Measurements from ENCODE around the gene WBP1L. TPM values are rescaled to one million over a fixed set of nuclear protein-coding genes. Genes with fewer than 3 reads are reported as not detected.

Gene WBP1L
- total RNA-seq, 1 experiment from 2014 or later, result 23.8 TPM

GRCh38 chr10:102729029-102730026 lies 14.4 kb upstream of the WBP1L start:
- peak; percentile 70 for DNase-seq

DNA sequence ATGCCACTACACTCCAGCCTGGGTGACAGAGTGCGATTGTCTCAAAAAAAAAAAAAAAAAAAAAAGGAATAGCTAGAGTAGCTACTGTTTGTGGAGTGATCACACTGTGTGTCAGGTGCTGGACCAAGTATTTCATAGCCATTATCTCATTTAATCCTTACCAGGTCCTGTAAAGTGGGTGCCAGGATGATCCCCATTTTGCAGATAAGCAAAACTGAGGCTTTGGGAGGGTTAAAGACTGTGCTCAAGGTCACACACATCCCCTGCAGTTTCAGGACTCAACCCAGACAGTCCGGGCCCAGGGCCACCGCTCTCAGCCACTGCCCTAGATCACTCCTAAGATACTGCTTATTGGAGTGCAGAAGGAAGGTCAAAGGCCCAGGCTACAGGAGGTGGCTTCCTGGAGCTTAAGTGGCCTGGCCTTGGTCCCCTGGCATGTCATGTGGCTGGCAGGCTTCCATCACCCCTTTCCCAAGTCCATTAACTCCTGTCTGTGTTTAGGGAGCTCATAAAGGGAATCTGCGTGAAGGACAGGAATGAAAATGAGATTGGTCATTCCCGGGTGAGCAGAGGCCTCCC lies 12.4 kb upstream of the WBP1L start:
- Histone ChIP-seq H2AFZ (ENCODE audit: low read length) (no peak overlapping the region), H3K4me1 (ENCODE audit: insufficient read depth, low read length) (no peaks in the 10 kb centered on the region), H3K27ac (ENCODE audit: low read length) (no peak overlapping the region), H3K4me2 (ENCODE audit: low read length) (no peak overlapping the region), H3K9me2 (replicated peaks; ENCODE audit: low read length) (no peaks in the 10 kb centered on the region), H3K27me3 (ENCODE audit: low read length) (no peaks in the 10 kb centered on the region), H3F3A (ENCODE audit: low read length, unreplicated experiment) (no peaks in the 10 kb centered on the region), H3K79me2 (ENCODE audit: low read length) (no peaks in the 10 kb centered on the region), H3K9me3 (ENCODE audit: low read length) (no peaks in the 10 kb centered on the region), H4K20me1 (ENCODE audit: low read length) (no peaks in the 10 kb centered on the region), H3K36me3 (ENCODE audit: low read depth, low read length) (no peaks in the 10 kb centered on the region), H3K4me3 (ENCODE audit: low read length) (no peak overlapping the region), H3K9ac (ENCODE audit: low read length) (no peak overlapping the region)
- ATAC-seq (no peak), DNase-seq (no peak)
- no TSS peak for BruUV-seq (replicated peaks)
- intact Hi-C loops (cut with micrococcal nuclease), result no loop called here
- ChIA-PET CTCF (interaction anchor here (0.6 kb wide), 1 partner anchor 104 kb away, joined by 3 read pairs; no protein-coding TSS in a partner anchor), POLR2A (ENCODE audit: unreplicated experiment) (no interaction called here)
- no peak for TF ChIP-seq EZH2phosphoT487 (IDR thresholded peaks at IDR 0.05; ENCODE audit: borderline replicate concordance, low read length)
- no peak for TF ChIP-seq EZH2 (IDR thresholded peaks at IDR 0.05; ENCODE audit: low read length, unreplicated experiment)
- no peak for TF ChIP-seq CTCF (conservative IDR thresholded peaks at IDR 0.05; ENCODE audit: low read depth, low read length)

More at GRCh38 chr10:102729029-102730026, 14.4 kb upstream of the WBP1L start:
- peak; percentile 100 for ATAC-seq
- intact Hi-C loops (cut with micrococcal nuclease), result loop anchor here (2.0 kb wide), 1 partner anchor 105 kb away; no protein-coding TSS in a partner anchor
- TF ChIP-seq EZH2phosphoT487 (IDR thresholded peaks at IDR 0.05; ENCODE audit: borderline replicate concordance, low read length) (no peak), CTCF (conservative IDR thresholded peaks at IDR 0.05; ENCODE audit: low read depth, low read length) (peak; percentile 85)
- Histone ChIP-seq H3K36me3 (ENCODE audit: low read depth, low read length) (no peaks in the 10 kb centered on the region), H3K4me3 (ENCODE audit: low read length) (no peak overlapping the region), H3K79me2 (ENCODE audit: low read length) (no peaks in the 10 kb centered on the region), H3K27me3 (ENCODE audit: low read length) (no peaks in the 10 kb centered on the region), H3K4me2 (ENCODE audit: low read length) (no peak overlapping the region), H3K27ac (ENCODE audit: low read length) (no peak overlapping the region), H3K9me3 (ENCODE audit: low read length) (no peaks in the 10 kb centered on the region), H3F3A (ENCODE audit: low read length, unreplicated experiment) (no peaks in the 10 kb centered on the region), H4K20me1 (ENCODE audit: low read length) (no peaks in the 10 kb centered on the region), H3K9ac (ENCODE audit: low read length) (no peak overlapping the region), H2AFZ (ENCODE audit: low read length) (no peak overlapping the region), H3K4me1 (ENCODE audit: insufficient read depth, low read length) (no peaks in the 10 kb centered on the region), H3K9me2 (replicated peaks; ENCODE audit: low read length) (no peaks in the 10 kb centered on the region)
- CTCF ChIA-PET, result no interaction called here
- POLR2A ChIA-PET (ENCODE audit: unreplicated experiment), result no interaction called here
- BruUV-seq (replicated peaks), result no TSS peak

All from PC-3 (cell line).